Stimulated activated CD8-positive, alpha-beta memory T cell treated with anti-CD3 and anti-CD28 coated beads, Interleukin-15, amount 100 ng/mL, for 1 hour (primary cell): Measurements from ENCODE around the gene CYSRT1.

Experiments
- DNase-seq: peaks from one replicate; pipeline ENCODE4 v3.0.0-alpha.2; 2020; ENCODE audit warnings: low read depth

Gene CYSRT1

DNA sequence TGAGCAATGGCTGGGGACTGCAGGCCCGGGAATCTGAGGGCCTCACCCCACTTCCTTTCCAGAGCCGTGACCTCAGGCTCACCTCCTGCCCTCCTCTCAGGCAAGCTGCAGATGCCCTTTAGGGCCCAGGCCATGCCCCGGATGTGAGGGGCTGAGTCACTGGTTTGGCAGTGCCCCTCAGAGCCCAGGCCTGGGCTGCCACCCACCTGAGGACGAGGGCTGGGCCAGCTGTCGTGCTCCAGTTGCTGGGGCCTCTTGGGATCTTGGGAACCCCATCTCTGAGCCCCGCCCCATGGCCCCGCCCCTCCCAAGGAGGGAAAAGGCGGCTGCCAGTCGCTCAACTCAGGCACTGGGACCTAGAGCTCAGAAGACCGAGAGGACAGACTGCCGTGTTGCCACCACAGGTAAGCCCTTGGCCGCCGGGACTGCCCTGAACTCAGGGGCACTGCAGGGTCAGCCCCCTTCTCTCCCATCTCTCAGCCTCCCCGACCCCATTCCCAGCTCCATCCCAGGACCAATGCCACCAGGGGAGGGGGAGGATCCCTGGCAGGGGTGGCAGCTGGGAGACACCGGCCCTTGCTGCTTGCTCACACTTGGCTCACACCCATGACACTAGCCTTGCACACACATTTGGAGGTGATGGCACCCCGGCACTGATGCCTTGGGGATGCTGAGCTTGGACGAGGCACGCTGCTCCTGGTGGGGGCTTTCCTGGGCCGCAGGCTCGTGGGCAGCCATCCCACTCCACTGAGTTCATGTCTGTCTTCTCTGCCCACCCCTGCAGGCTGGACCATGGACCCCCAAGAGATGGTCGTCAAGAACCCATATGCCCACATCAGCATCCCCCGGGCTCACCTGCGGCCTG lies at the start of gene CYSRT1:
TSS of gene CYSRT1 (plus strand) at position 345 of the 865 bp plus-strand sequence. CDS start at position 793, 448 bp downstream.
- no peak for DNase-seq

DNA sequence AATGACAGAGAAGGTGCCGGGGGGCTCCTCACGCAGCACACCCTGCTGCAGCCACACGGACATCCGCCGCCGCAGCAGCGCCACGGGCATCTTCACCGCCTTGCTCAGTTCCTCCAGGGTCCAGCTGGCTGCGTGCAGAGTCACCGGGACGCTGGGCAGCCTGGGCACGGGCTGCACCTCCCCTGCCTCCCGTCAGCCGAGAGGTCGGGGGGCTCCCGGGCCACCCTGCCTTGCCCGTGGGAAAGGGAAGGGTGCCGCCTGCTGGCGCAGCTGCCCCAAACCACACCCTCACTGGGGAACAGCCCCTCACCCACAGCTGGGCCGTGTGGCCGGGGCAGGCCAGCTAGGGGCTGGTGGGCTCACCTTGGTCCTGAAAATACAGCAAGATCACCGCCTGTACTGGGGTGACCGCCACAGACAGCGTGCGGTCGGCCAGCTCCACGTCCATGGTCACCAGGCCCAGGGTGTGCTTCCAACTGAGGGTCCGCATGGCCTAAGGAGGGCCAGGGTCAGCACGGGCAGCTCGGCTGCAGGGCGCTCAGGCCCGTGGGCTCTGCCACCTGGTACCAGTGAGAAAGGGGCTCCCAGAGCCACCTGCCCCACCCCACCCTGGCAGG lies 49.5 kb upstream of the CYSRT1 start:
- no peak for DNase-seq

GRCh38 chr9:137176302-137177182 lies 48.4 kb upstream of the CYSRT1 start:
- no peak for DNase-seq

DNA sequence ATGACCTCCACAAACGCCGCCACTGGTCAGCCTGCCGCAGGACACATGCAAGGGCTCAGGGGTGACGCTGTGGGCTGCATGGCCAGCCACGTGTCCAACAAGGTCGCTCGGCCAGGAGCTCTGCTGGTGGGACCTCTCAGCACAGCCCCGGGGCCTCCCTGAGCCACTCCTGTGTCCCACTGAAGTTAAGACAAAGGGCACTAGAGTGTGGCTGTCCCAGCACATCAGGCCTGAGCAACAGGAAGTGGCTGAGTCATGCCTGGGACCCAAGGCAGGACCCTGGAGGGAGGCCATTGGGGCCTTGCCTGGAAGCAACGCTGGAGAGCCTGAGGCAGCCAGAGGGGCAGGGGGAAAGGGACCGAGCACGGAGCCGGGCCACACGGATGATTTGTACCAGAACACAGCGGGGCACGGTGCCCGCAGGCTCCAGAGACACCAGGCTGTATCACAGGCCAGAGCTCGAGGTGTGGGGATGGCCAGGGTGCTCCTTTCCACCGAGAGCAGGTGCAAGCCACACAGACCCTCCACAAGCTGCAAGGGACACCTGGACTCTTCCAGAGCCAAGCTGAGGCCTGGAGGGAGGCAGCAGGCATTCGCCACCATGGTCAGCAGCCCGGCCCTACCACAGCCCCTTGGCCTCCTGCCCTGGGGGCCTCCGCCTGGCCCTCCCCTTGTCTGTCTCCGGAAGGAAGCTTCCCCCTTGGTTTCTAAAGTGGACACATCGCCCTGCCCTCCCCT lies 46.6 kb upstream of the CYSRT1 start:
- no peak for DNase-seq

GRCh38 chr9:137178939-137179630 lies 45.9 kb upstream of the CYSRT1 start:
- DNase-seq: no peak

DNA sequence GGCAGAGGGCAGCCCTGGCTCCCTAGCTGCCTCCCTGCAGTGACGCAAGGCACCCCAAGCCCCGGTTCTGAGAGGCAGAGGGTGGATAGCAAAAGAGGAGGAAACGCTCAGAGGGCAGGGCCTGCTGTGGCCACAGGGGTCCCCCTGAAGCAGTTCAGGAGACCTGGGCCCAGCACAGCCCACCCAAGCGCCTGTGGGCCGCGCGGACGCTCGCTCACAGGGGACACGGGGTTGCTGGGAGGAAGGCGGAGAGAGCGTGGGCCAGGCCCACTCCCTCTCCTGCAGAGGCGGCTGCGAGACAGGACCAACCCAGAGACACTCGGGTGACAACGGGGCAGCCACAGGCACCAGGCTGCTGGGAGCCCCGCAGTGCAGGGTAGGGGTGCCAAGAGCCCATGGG lies 45.2 kb upstream of the CYSRT1 start:
- no peak for DNase-seq

DNA sequence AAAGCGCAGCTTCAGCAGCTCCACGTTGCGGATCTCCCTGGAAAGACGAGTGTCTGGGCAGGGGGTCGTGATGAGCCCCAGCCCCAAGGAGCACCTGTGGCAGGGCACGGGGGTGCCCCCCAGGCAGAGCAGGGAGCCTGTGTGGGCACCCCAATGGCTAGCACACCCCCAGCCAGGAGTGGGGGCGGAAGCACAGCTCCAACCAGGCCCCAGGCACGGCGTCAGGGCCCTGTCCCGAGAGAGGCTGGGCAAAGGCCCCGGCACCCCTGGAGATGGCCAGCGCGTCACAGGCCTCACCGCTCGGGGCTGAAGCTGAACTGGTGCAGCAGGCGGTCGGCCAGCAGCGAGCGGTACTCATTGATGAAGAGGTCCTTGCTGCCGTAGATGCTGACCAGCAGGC lies 44.5 kb upstream of the CYSRT1 start:
- DNase-seq: no peak

DNA sequence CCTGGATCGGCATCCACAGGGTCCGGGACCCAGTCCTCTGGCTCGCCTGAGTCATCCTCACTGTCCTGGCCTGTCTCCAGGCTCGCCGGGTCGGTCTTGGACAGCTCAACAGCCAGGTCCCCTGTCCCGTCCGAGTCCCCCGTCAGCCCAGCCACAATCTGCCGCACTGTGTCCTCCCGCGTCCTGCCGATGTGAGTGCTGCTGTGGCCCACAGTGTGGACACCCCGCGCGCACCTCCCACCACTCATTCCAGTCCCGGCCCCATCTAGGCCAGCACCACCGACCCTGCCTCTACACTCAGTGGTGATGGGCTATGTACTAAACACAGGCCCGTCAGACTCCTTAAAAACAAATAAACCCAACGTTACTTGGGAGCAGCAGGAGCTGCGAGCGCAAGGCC lies 43.3 kb upstream of the CYSRT1 start:
- DNase-seq: no peak

GRCh38 chr9:137182836-137183235 lies 42.1 kb upstream of the CYSRT1 start:
- no peak for DNase-seq

- no peak for DNase-seq
These were observed 40.9 kb upstream of the CYSRT1 start for GRCh38 chr9:137183980-137184595.

GRCh38 chr9:137184881-137185660 lies 39.9 kb upstream of the CYSRT1 start:
- no peak for DNase-seq

- DNase-seq: no peak
These were observed 39.1 kb upstream of the CYSRT1 start for GRCh38 chr9:137185921-137186320.

DNA sequence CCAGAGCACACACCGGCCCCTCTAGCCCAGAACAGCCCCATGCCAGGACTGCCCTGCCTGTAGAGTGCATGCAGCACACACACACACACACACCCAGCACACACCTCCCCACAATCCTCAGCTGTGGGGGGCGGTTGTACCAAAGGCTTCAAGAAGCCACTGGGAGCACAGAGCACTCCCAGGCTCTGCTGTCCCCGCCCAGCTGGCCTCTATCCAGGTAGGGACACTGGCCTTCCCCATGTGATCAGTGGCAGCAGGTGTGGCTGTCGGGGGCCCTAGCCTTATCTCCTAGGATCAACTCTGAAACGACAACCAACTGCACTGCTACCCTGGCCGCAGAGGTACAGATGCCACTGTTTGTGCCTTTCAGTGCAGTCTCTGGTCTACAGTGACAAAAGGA lies 38.6 kb upstream of the CYSRT1 start:
- DNase-seq: no peak

DNA sequence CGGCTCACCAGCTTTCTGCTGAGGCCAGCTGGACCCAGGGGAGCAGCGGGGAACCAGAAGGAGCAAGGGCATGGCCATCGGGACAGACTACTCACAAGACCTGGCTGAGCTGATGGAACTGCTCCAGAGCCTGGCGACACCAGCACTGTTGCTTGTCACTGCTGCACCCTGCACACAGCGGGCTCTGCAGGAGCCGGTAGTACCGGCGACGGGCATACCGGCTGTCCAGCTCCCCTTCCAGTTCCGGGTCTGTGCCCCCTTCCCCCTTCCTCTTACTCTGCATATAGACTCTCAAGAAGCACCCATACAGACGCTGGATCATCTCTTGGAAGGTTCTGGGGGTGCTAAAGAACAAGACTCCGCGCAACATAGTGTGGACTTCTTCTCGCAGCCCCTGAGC lies 37.6 kb upstream of the CYSRT1 start:
- no peak for DNase-seq

DNA sequence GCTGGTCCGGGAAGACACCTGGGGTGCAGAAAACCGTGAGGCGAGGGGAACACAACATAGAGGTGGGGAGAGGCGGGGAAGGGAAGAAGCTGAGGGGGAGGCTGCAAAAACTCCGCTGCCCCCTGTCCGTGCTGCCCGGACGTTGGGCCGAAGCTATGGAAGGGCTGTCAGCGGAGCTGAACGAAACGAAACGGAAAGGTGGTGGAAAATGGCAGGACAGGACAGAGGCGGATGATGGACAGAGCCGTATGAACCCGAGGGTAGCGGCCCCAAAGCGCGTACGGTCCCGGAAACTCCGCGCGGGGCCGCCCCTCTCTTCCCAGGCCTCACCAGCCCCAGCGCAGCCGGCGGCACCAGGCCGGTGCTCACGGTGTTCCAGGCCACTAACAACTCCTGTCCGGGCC lies 36.9 kb upstream of the CYSRT1 start:
- DNase-seq: no peak

DNA sequence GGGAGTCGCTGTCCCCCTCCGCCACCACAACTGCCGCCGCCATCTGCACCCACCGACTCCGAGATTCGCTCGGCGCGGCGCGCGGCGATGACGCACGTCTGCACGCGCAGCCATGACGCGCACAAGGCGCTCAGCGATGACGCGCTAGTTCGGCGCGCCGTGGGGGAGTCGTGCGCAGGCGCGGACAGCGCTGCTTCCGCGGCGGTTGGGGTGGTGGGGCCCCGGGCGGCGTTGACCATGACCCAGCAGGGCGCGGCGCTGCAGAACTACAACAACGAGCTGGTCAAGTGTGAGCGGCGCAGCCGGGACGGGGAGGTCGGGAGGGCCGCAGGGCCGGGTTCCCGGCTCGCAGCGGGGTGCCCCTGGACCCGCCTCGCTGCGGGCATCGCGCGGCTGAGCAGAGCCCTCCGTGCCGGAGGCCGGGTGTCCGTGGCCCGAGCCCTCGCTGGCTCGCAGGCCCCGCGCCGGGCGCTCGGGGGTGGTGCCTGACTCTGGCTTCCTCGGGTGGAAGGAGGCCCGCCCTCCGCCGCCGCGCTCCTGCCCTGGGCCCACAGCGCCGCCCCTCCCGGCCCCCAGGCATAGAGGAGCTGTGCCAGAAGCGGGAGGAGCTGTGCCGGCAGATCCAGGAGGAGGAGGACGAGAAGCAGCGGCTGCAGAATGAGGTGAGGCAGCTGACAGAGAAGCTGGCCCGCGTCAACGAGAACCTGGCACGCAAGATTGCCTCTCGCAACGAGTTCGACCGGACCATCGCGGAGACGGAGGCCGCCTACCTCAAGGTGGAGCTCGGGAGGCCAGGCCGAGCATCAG lies 36.3 kb upstream of the CYSRT1 start, which contains the start of the genes ANAPC2 and SSNA1:
TSS of gene ANAPC2 (minus strand) at position 71 of the 807 bp plus-strand sequence. CDS start at position 43, 28 bp downstream.
TSS of gene SSNA1 (plus strand) at position 187 of the 807 bp plus-strand sequence. CDS start at position 238, 51 bp downstream.
- DNase-seq: peak; percentile 85

DNA sequence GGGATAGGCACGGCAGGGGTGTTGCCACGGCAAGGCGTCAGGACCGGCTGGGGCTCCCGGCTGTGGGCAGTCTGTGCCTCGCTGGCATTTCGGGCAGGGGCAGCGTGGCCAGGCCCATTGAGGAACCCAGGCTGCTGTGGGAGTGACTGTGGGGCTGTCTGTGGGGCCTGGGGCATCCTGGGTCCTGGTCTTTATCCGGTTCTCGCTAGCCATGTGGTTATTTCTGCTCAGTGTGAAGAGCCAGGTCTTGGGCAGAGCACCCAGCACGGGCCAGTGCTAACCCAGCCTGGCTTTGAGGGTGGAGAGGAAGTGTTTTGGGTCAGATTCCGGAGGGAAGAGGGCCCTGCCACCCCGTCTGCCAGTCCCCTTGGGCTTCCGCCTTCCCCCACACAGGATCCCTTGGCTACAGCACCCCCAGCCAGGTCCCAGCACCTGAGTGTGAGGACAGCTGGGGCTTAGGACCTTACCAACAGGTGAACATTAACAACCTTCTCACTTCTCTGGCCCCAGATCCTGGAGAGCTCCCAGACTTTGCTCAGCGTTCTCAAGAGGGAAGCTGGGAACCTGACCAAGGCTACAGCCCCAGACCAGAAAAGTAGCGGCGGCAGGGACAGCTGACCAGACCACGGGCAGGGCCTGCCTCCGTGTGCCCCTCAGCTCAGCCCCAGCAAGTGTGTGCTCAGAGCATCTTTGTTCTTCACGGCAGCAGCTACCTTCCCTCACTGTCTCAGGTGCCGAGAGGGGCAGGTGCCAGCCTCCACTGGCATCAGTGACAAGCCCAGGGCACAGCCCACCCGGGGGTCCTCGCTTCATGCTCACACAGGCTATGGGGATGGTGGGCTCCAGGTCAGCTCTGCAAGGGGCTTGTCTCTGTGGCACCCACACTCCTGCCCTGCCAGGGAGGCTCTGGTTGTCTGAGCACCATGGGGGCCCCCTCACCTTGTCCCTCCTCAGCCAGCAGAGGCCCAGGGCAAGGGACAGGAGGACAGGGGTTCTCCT lies 35.4 kb upstream of the CYSRT1 start:
- DNase-seq: no peak
